SU-DHL-6 (cell line): ENCODE measurements around the gene SYF2.

ENCODE experiments used
- CTCF ChIP-seq: fragments of 200-600 bp; sonication (generic); IDR thresholded peaks from one replicate; pipeline ENCODE4 v1.5.1; 2017; ENCODE audit warnings: antibody characterized with exemption, mild to moderate bottlenecking, low read length, moderate library complexity; ENCODE audit not compliant: insufficient read depth, poor library complexity, severe bottlenecking
- EZH2phosphoT487 ChIP-seq: fragments of 200-600 bp; sonication (generic), shearing (Covaris generic); conservative IDR thresholded peaks from 2 replicates; pipeline ENCODE4 v1.6.1; 2018; ENCODE audit warnings: mild to moderate bottlenecking, antibody characterized with exemption, low read length, moderate library complexity, mixed read lengths

- TF ChIP-seq CTCF (no peak), EZH2phosphoT487 (no peak)
Measured at GRCh38 chr1:25182629-25183028, 49.7 kb downstream of the SYF2 start.
